Measurements from ENCODE around the gene FAM114A1.

- no peak for TF ChIP-seq POLR2AphosphoS5 (IDR thresholded peaks at IDR 0.05; ENCODE audit: low read depth, low read length)
- no peak for TF ChIP-seq SPI1 (IDR thresholded peaks at IDR 0.05; ENCODE audit: low read depth, low read length)
- no peak for TF ChIP-seq POLR2A (IDR thresholded peaks at IDR 0.05; ENCODE audit: low read depth, low read length)
- no peak for TF ChIP-seq TAF1 (IDR thresholded peaks at IDR 0.05; ENCODE audit: low read depth, low read length)
- TF ChIP-seq POU2F2 (IDR thresholded peaks at IDR 0.05; ENCODE audit: low read depth, low read length) = no peak
- TF ChIP-seq PAX5 (IDR thresholded peaks at IDR 0.05; ENCODE audit: insufficient read depth, low read length, severe bottlenecking) = no peak
Measured at GRCh38 chr4:38923746-38924145, 56.1 kb downstream of the FAM114A1 start.

All from GM12891 (cell line).